Endometrium (tissue), 2 donors: Measurements from ENCODE around the gene CDKAL1.
A peak's percentile ranks its signal among the peaks of the same experiment; 100 is the strongest.

Experiments
- FAIRE-seq: peaks from 2 replicates; lab custom pipeline; 2012; peaks lifted over from hg19 to GRCh38; lab: Jason Lieb, UNC
- donor health status: control.
- donor health status: control.

Gene CDKAL1

GRCh38 chr6:20680697-20681165 is 146.5 kb downstream of the CDKAL1 start:
- FAIRE-seq = no peak

- FAIRE-seq = no peak
Measured at GRCh38 chr6:20681243-20681684, 147.0 kb downstream of the CDKAL1 start.

GRCh38 chr6:20684474-20684873 is 150.2 kb downstream of the CDKAL1 start:
- no peak for FAIRE-seq

- no peak for FAIRE-seq
Measured at GRCh38 chr6:20686142-20686541, 151.9 kb downstream of the CDKAL1 start.

GRCh38 chr6:20687494-20687893 is 153.2 kb downstream of the CDKAL1 start:
- FAIRE-seq = no peak

GRCh38 chr6:20688710-20689500 is 154.6 kb downstream of the CDKAL1 start:
- FAIRE-seq = no peak

GRCh38 chr6:20691185-20691584 is 156.9 kb downstream of the CDKAL1 start:
- no peak for FAIRE-seq

GRCh38 chr6:20692023-20692422 is 157.8 kb downstream of the CDKAL1 start:
- peak; percentile 55 for FAIRE-seq

- FAIRE-seq = no peak
Measured at GRCh38 chr6:20693466-20694063, 159.3 kb downstream of the CDKAL1 start.

- FAIRE-seq = no peak
Measured at GRCh38 chr6:20696676-20697075, 162.4 kb downstream of the CDKAL1 start.

- FAIRE-seq = no peak
Measured at GRCh38 chr6:20698675-20699074, 164.4 kb downstream of the CDKAL1 start.

GRCh38 chr6:20699402-20699801 is 165.1 kb downstream of the CDKAL1 start:
- no peak for FAIRE-seq

GRCh38 chr6:20700375-20700774 is 166.1 kb downstream of the CDKAL1 start:
- FAIRE-seq = no peak

GRCh38 chr6:20702366-20702765 is 168.1 kb downstream of the CDKAL1 start:
- no peak for FAIRE-seq

GRCh38 chr6:20703049-20703448 is 168.8 kb downstream of the CDKAL1 start:
- no peak for FAIRE-seq

GRCh38 chr6:20704325-20705025 is 170.2 kb downstream of the CDKAL1 start:
- no peak for FAIRE-seq

GRCh38 chr6:20705741-20706140 is 171.5 kb downstream of the CDKAL1 start:
- FAIRE-seq = no peak

GRCh38 chr6:20706238-20706938 is 172.1 kb downstream of the CDKAL1 start:
- FAIRE-seq = no peak

- no peak for FAIRE-seq
Measured at GRCh38 chr6:20706939-20707485, 172.8 kb downstream of the CDKAL1 start.

GRCh38 chr6:20707870-20708269 is 173.6 kb downstream of the CDKAL1 start:
- FAIRE-seq = no peak

GRCh38 chr6:20708367-20709124 is 174.3 kb downstream of the CDKAL1 start:
- no peak for FAIRE-seq
